ENCODE results near the gene LDAH. TPM values are rescaled to one million over a fixed set of nuclear protein-coding genes. Genes with fewer than 3 reads are reported as not detected.

The LDAH gene
- total RNA-seq, 2 experiments from 2014 or later: 31.1 to 37.6 TPM

DNA sequence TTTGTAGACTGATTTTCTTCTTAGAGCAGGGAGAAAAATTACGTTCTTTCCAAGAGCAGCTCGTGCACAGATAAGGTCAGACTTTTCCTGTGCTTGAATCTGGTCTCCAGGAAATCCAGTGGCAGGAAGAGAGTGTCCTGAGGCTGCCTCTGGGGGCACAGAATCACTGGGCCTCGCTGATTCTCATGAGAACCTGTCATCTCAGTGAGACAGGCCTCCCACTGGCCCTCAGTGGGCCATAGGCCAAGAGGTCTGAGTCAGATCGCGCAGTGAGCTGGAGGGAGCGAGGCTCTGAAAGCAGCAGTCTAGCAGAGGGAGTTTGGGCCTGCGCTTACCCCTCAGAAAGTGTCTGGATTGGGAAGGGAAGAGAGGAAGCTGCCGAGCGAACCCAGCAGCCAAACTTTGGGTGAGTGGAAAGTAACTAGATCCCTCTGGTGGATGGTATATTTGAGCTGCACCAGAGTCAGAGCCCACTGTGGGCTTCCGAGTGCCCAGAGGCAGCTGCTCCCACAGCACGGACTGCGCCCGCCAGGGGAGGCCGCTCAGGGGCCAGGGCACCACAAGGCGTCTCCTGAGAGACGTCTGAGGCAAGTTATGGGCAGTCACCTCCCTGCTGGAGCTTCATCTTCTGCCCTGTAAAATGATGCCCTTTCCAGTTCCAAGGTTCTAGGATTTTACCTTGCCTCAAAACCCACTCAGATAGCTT lies 147.8 kb downstream of the LDAH start:
- peaks cover 5% of the 10 kb centered on the region for H3K27me3 Mint-ChIP-seq (ENCODE audit: low read depth)
- DNase-seq: no peak
- CTCF ChIA-PET: interaction anchor here (0.6 to 1.4 kb wide), 5 partner anchors 9 to 288 kb away, joined by 3 to 6 read pairs (median 5); no protein-coding TSS in a partner anchor
- no peaks in the 10 kb centered on the region for H3K4me1 Mint-ChIP-seq (ENCODE audit: low read depth)
- no peak overlapping the region for H3K27ac Mint-ChIP-seq
- no peak overlapping the region for H3K4me3 Mint-ChIP-seq
- H3K9me3 Mint-ChIP-seq: no peaks in the 10 kb centered on the region
- no peaks in the 10 kb centered on the region for H3K36me3 Mint-ChIP-seq (ENCODE audit: low read depth)
- intact Hi-C loops (cut with micrococcal nuclease): no loop called here

- no peak for DNase-seq
- CTCF ChIA-PET: interaction anchor here (0.6 to 1.4 kb wide), 3 partner anchors 13 to 37 kb away, joined by 3 to 5 read pairs (median 3); no protein-coding TSS in a partner anchor
- no peaks in the 10 kb centered on the region for H3K36me3 Mint-ChIP-seq (ENCODE audit: low read depth)
- no peaks in the 10 kb centered on the region for H3K4me1 Mint-ChIP-seq (ENCODE audit: low read depth)
- no peak overlapping the region for H3K4me3 Mint-ChIP-seq
- no peaks in the 10 kb centered on the region for H3K9me3 Mint-ChIP-seq
- no peak overlapping the region for H3K27ac Mint-ChIP-seq
- peaks cover 5% of the 10 kb centered on the region for H3K27me3 Mint-ChIP-seq (ENCODE audit: low read depth)
- intact Hi-C loops (cut with micrococcal nuclease): no loop called here
Measured at GRCh38 chr2:20674309-20674965, 148.5 kb downstream of the LDAH start.

- Mint-ChIP-seq H3K36me3 (ENCODE audit: low read depth) (no peaks in the 10 kb centered on the region), H3K9me3 (no peaks in the 10 kb centered on the region), H3K4me3 (no peak overlapping the region), H3K27ac (no peak overlapping the region), H3K27me3 (ENCODE audit: low read depth) (peaks cover 7% of the 10 kb centered on the region), H3K4me1 (ENCODE audit: low read depth) (no peaks in the 10 kb centered on the region)
- intact Hi-C loops (cut with micrococcal nuclease): no loop called here
- CTCF ChIA-PET: interaction anchor here (1.4 kb wide), 1 partner anchor 13 kb away, joined by 5 read pairs; no protein-coding TSS in a partner anchor
- DNase-seq: no peak
Measured at GRCh38 chr2:20673686-20674308, 149.1 kb downstream of the LDAH start.

GRCh38 chr2:20672201-20672951 lies 150.5 kb downstream of the LDAH start:
- no peak for DNase-seq
- CTCF ChIA-PET: no interaction called here
- Mint-ChIP-seq H3K4me1 (ENCODE audit: low read depth) (peaks cover 2% of the 10 kb centered on the region), H3K9me3 (no peaks in the 10 kb centered on the region), H3K27ac (no peak overlapping the region), H3K36me3 (ENCODE audit: low read depth) (no peaks in the 10 kb centered on the region), H3K4me3 (no peak overlapping the region), H3K27me3 (ENCODE audit: low read depth) (peaks cover 21% of the 10 kb centered on the region)
- intact Hi-C loops (cut with micrococcal nuclease): no loop called here

GRCh38 chr2:20671736-20672080 lies 151.2 kb downstream of the LDAH start:
- no peak for DNase-seq
- Mint-ChIP-seq H3K27ac (no peak overlapping the region), H3K36me3 (ENCODE audit: low read depth) (no peaks in the 10 kb centered on the region), H3K27me3 (ENCODE audit: low read depth) (peaks cover 21% of the 10 kb centered on the region), H3K4me1 (ENCODE audit: low read depth) (peaks cover 2% of the 10 kb centered on the region), H3K9me3 (no peaks in the 10 kb centered on the region), H3K4me3 (no peak overlapping the region)
- intact Hi-C loops (cut with micrococcal nuclease): no loop called here
- CTCF ChIA-PET: no interaction called here

- intact Hi-C loops (cut with micrococcal nuclease): no loop called here
- DNase-seq: no peak
- Mint-ChIP-seq H3K9me3 (no peaks in the 10 kb centered on the region), H3K36me3 (ENCODE audit: low read depth) (no peaks in the 10 kb centered on the region), H3K4me3 (no peak overlapping the region), H3K27ac (no peak overlapping the region), H3K4me1 (ENCODE audit: low read depth) (peaks cover 5% of the 10 kb centered on the region), H3K27me3 (ENCODE audit: low read depth) (peaks cover 24% of the 10 kb centered on the region)
- CTCF ChIA-PET: interaction anchor here (1.4 kb wide), 1 partner anchor 10 kb away, joined by 5 read pairs; no protein-coding TSS in a partner anchor
Measured at GRCh38 chr2:20671036-20671735, 151.7 kb downstream of the LDAH start.

DNA sequence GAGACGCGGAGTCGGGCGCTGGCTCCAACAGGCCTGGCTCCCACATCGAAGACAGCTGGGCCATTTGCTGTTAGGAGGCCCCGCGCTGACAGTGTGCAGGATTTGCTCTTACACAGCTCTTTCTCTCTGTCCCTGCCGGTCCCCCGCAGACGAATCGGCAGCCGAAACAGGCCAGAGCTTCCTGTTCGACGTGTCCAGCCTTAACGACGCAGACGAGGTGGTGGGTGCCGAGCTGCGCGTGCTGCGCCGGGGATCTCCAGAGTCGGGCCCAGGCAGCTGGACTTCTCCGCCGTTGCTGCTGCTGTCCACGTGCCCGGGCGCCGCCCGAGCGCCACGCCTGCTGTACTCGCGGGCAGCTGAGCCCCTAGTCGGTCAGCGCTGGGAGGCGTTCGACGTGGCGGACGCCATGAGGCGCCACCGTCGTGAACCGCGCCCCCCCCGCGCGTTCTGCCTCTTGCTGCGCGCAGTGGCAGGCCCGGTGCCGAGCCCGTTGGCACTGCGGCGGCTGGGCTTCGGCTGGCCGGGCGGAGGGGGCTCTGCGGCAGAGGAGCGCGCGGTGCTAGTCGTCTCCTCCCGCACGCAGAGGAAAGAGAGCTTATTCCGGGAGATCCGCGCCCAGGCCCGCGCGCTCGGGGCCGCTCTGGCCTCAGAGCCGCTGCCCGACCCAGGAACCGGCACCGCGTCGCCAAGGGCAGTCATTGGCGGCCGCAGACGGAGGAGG lies 152.4 kb downstream of the LDAH start:
- no peak for DNase-seq
- H3K36me3 Mint-ChIP-seq (ENCODE audit: low read depth): no peaks in the 10 kb centered on the region
- H3K9me3 Mint-ChIP-seq: no peaks in the 10 kb centered on the region
- peaks cover 9% of the 10 kb centered on the region for H3K4me1 Mint-ChIP-seq (ENCODE audit: low read depth)
- no peak overlapping the region for H3K4me3 Mint-ChIP-seq
- intact Hi-C loops (cut with micrococcal nuclease): no loop called here
- no peak overlapping the region for H3K27ac Mint-ChIP-seq
- H3K27me3 Mint-ChIP-seq (ENCODE audit: low read depth): peaks cover 29% of the 10 kb centered on the region
- CTCF ChIA-PET: interaction anchor here (0.9 to 1.4 kb wide), 3 partner anchors 9 to 293 kb away, joined by 3 to 5 read pairs (median 3); partner anchors contain the start of gene HS1BP3

DNA sequence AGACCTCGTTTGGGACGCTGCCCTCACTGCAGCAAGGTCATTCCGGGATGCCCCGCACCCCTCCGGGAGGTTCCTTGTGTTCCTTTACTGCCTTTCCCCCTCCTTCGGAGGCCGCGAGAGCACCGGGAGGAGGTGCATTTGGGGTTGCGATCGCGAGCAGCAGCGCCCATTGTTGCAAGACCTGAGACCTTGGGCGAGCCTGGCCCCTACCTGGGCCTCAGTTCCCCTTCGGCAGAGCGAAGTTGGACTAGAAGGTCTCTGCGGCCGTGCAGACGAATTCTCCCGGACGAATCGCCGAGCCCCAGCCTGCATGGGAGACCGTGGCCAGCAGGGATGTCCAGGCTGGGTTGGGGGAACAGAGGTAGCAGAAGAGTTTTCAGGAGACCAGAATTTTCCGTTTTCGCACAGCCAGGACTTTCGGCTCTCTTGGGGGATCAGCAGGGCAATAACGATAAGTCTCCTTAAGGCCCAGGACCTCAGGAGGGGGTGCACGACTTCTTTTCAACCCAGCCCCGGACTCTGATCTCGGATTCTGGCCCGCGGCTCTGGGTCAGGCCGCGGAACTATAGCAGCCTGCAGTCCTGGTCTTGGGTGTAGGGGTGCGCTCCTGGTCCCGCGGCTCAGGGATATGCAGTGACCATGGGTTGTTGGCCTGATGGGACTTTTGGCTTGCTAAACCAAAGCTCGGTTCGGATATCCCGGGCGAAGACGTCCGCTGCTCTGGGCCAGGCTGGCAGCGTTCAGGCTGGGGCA lies 153.2 kb downstream of the LDAH start:
- intact Hi-C loops (cut with micrococcal nuclease): loop anchor here (10.0 kb wide), 1 partner anchor 375 kb away; the partner anchor contains the start of gene APOB
- peaks cover 37% of the 10 kb centered on the region for H3K27me3 Mint-ChIP-seq (ENCODE audit: low read depth)
- H3K9me3 Mint-ChIP-seq: no peaks in the 10 kb centered on the region
- H3K4me3 Mint-ChIP-seq: no peak overlapping the region
- no peak for DNase-seq
- H3K4me1 Mint-ChIP-seq (ENCODE audit: low read depth): peaks cover 10% of the 10 kb centered on the region
- no peak overlapping the region for H3K27ac Mint-ChIP-seq
- CTCF ChIA-PET: interaction anchor here (0.9 to 1.4 kb wide), 4 partner anchors 9 to 294 kb away, joined by 3 to 5 read pairs (median 3); partner anchors contain the start of gene HS1BP3
- no peaks in the 10 kb centered on the region for H3K36me3 Mint-ChIP-seq (ENCODE audit: low read depth)

DNA sequence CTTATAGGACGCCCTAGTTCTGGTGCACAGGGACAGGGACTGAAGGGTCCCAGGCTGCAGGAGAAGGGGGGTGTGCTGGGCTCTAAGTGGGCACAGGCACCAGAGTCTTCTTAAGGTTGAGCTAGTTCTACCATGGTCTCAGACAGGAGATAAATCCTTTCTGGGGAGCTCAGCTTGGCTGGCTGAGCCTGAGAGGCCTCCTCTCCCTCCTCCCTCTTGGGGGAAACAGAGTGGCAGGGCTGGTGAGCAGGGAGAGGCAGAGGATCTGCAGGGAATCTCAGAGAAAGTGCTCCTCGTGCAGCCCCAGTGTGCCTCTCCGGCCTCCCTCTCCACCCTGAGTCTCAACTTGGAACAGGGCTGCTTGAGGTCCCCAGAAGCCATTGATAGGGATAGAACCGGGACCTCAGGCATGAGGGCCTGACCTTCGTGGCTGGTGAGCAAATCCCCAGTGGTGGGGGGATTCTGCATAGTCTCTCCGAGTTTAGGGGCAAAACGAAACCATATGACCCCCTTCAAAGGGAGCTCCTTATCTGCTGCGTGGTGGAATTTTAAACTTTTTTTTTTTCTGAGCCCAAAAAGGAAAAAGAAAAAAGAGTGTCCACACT lies 153.9 kb downstream of the LDAH start:
- intact Hi-C loops (cut with micrococcal nuclease): loop anchor here (10.0 kb wide), 1 partner anchor 376 kb away; the partner anchor contains the start of gene APOB
- no peak overlapping the region for H3K27ac Mint-ChIP-seq

DNA sequence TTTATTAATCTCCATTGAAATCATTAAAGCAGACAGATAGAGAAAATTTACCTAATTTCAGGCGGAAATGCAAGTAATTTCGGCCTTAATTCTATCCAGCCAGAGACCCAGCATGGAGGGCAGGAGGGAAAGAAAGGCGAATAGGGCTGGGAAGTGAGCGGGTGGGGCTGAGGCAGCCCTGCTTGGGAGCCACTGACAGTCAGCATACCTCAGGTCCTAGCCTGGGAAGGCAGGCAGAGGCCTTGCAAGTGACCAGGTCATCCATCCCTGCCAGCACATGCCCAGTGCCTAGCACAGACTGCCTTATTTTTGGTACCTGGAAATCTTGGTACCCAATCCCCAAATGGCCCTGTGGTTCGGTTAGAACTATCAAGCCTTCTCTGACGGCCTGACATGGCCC lies 154.4 kb downstream of the LDAH start:
- Mint-ChIP-seq H3K27ac (no peak overlapping the region), H3K36me3 (ENCODE audit: low read depth) (no peaks in the 10 kb centered on the region), H3K27me3 (ENCODE audit: low read depth) (peaks cover 49% of the 10 kb centered on the region), H3K4me3 (no peak overlapping the region), H3K4me1 (ENCODE audit: low read depth) (peaks cover 10% of the 10 kb centered on the region), H3K9me3 (no peaks in the 10 kb centered on the region)
- intact Hi-C loops (cut with micrococcal nuclease): loop anchor here (10.0 kb wide), 1 partner anchor 376 kb away; the partner anchor contains the start of gene APOB
- CTCF ChIA-PET: no interaction called here
- no peak for DNase-seq

More for the DNA sequence above, 153.9 kb downstream of the LDAH start:
- H3K27me3 Mint-ChIP-seq (ENCODE audit: low read depth): peaks cover 44% of the 10 kb centered on the region
- H3K36me3 Mint-ChIP-seq (ENCODE audit: low read depth): no peaks in the 10 kb centered on the region
- peaks cover 10% of the 10 kb centered on the region for H3K4me1 Mint-ChIP-seq (ENCODE audit: low read depth)
- CTCF ChIA-PET: interaction anchor here (0.6 to 1.0 kb wide), 2 partner anchors 8 to 17 kb away, joined by 3 read pairs; no protein-coding TSS in a partner anchor
- H3K4me3 Mint-ChIP-seq: no peak overlapping the region
- no peak for DNase-seq
- H3K9me3 Mint-ChIP-seq: no peaks in the 10 kb centered on the region
